ES-I3 (cell line): ENCODE data around the gene MARCHF3.
"Not testable (repeated sequence)": the region's sequence is repeated elsewhere in the genome, so short reads cannot be mapped to it uniquely, and the experiment has no call there.

Experiments used
- H3K36me3 ChIP-seq: 2 replicates; pipeline ENCODE4 v1.6.1; 2013; ENCODE audit warnings: mild to moderate bottlenecking, low read length, control low read depth, moderate library complexity; ENCODE audit not compliant: insufficient read depth
- H3K4me1 ChIP-seq: 2 replicates; pipeline ENCODE4 v1.6.1; 2013; ENCODE audit warnings: mild to moderate bottlenecking, control low read depth, low read length; ENCODE audit not compliant: insufficient read depth
- H3K9ac ChIP-seq: 2 replicates; pipeline ENCODE4 v1.6.1; 2013; ENCODE audit warnings: low read depth, mild to moderate bottlenecking, low read length, moderate library complexity
- H3K9me3 ChIP-seq: 2 replicates; pipeline ENCODE4 v1.6.1; 2013; ENCODE audit warnings: mild to moderate bottlenecking, low read length, moderate library complexity; ENCODE audit not compliant: control insufficient read depth, insufficient read depth

The MARCHF3 gene

DNA sequence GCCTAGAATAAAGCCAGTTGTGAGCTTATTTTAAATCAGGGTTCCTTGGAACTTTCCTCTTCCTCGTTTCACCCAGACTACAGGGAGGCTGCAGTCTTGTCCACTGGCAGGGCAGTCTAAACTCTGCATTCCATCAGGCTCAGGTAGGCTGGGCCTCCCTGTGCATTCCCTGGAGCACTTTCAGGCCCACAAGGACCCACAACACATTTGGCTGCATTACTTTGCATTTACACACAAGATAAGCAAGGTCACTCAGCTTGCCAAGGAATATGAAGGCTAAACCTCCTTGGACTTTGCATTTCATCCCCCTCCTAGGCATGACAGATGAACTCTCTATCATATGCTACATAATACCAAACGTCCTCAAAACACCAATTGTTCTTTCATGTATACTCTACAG lies 104.2 kb downstream of the MARCHF3 start:
- Histone ChIP-seq H3K36me3 (no peaks in the 10 kb centered on the region; the same call in 1 of the 2 replicates), H3K9ac (no peak overlapping the region), H3K4me1 (peaks cover 10% of the 10 kb centered on the region), H3K9me3 (no peaks in the 10 kb centered on the region)

DNA sequence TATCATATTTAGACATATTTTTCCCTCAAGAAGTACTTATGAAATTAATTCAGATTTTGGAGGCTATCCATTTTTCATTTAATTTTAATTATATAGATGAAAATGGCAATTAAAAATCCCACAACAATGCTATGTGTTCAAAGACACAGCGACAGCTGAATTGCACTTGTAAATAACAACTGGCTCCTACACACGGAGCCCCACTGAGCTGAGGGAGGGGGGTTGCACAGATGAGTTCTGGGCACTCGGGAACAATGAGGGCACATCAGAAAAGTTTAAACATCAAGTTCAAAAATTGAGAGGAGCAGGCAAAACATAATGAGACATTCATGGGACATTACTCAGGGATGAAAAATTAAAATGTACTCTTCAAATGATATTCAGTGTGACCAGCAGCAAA lies 104.9 kb downstream of the MARCHF3 start:
- Histone ChIP-seq H3K4me1 (peaks cover 10% of the 10 kb centered on the region), H3K9me3 (no peaks in the 10 kb centered on the region), H3K9ac (no peak overlapping the region), H3K36me3 (no peaks in the 10 kb centered on the region; the same call in 1 of the 2 replicates)

DNA sequence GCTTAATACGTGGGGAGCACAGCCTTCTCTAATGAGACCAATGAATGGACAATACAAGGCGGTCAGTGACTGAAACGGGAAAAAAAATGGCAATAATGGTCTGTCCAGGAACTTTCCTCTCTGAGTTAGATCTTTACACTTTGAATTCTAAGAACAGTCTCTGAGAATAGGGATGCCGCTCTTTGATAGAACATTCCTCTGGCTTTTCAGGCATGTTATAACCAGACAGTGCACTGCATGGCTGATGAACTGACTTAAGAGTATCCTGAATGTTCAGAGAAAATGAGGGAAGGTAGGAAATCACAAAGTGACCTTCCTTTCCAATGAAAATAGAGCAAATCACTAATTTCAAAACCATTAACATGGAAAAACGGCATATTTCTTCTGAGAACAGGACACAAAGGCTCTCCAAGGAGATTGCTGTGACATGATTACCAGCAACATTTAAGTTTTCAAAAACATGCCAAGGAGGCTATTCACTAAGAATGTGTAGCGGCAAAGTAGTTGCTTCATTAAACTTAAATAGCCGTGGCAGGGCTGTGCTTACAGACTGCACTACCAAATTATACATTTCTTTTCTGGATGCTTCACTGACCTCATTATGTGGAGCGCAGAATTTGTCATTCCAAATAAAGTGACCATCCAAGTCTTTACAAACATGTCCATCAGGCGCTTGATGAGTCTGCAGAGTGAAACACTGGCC lies 105.9 kb downstream of the MARCHF3 start:
- Histone ChIP-seq H3K36me3 (no peaks in the 10 kb centered on the region; the same call in 1 of the 2 replicates), H3K9me3 (no peaks in the 10 kb centered on the region), H3K4me1 (peaks cover 10% of the 10 kb centered on the region), H3K9ac (no peak overlapping the region)

DNA sequence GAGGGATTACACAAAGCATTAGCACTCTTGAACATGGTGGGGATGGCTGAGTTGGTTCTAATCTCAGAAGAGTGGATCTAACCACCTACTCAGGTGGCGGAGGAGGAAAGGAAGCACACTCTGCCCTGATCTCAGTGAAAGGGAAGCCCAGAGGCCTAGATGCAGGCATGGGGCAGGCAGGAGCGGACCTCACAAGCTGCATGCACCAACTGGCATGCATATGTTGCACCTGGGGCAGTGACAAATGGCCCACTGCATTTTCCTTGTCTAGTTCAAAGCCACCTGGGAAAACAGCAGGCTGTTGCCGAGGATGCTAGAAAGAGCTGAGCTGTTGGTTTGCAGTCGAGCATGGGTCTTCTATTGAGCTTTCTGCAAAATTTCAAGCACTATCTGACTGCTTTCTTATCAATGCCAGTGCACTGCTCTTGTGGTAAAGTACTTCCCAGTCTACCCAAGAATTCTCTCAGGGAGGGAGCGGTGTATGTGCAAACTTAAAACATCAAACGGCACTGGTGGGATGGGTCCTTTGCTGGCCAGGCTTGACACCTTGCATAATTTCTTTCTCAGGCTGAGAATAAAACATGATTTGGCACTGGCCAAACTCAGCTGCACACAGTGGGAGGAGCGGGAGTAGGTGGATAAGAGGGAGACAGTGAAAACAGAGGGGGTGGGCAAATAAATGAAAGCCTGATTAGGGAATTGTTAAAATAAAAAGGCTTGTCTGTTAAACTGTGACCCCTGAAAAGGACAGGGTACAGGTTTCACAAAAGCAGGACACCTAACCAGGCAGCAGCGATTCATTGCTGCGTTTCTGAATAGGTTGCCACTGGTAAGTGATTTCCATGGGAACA lies 108.9 kb downstream of the MARCHF3 start:
- H3K36me3 ChIP-seq = no peaks in the 10 kb centered on the region; the same call in 1 of the 2 replicates
- no peak overlapping the region for H3K9ac ChIP-seq

DNA sequence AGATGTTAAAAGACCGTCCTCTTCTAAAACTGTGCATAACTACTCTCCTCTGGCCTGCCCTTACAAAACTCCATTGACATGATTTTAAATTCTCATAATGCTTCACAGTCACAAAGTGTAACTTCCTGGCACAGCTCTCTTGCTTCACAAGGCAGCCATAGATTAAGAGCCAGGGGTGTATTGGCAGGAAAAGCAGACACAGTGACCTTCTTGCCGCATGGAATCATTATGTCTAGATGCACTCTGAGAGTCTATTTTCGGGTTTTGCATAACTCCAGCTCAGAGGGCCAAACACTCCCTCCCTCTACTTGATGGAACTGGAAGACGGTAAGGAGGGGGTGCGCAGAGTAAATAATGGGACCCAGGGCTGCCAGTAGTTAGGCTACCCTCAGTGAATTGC lies 110.1 kb downstream of the MARCHF3 start:
- Histone ChIP-seq H3K9ac (no peak overlapping the region), H3K9me3 (no peaks in the 10 kb centered on the region), H3K4me1 (peaks cover 10% of the 10 kb centered on the region), H3K36me3 (peaks cover 1% of the 10 kb centered on the region; the same call in 1 of the 2 replicates)

More for the DNA sequence above, 108.9 kb downstream of the MARCHF3 start:
- H3K9me3 ChIP-seq = no peaks in the 10 kb centered on the region
- H3K4me1 ChIP-seq = peaks cover 10% of the 10 kb centered on the region

DNA sequence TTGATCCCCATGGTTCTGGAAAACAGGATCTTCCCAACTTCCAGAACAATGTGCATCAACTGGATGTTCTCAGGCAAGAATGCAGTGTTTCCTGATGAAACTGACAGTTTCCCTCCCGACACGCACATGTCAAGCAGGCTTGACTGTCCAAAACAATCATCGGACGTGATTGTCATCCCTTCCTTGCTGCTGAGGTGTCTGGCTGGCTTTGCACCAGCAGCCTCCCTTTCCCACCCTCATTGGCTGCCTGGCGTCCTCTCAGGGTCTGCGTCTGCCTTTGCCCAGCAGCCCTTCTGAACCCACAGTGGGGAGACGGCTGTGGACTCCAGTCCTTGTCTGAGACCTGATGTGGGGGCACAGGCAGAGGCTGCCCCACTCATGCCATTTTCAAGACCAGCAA lies 110.8 kb downstream of the MARCHF3 start:
- Histone ChIP-seq H3K9me3 (no peaks in the 10 kb centered on the region), H3K4me1 (peaks cover 10% of the 10 kb centered on the region), H3K36me3 (peaks cover 3% of the 10 kb centered on the region; the same call in 1 of the 2 replicates), H3K9ac (no peak overlapping the region)

DNA sequence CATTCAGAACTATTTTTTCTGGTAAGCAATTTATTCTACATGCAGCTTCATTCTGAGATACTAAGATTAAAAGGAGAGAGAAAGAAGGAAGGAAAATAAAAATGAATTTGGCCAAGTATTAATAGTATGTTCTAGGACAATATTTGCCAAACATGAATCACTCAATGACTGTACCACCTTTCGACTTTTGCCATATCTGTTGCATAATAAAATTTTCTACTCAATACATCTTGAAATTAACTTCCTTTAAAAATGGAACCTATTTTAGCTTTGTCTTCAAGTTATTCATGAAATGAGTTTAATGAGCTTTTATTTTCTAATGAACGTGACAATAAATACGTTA lies 111.8 kb downstream of the MARCHF3 start:
- H3K9me3 ChIP-seq = no peaks in the 10 kb centered on the region
- H3K36me3 ChIP-seq = 0 out of 2 replicates have a peak, but pooled peaks cover 3% of the 10 kb centered on the region
- H3K9ac ChIP-seq = no peak overlapping the region
- H3K4me1 ChIP-seq = peaks cover 10% of the 10 kb centered on the region

DNA sequence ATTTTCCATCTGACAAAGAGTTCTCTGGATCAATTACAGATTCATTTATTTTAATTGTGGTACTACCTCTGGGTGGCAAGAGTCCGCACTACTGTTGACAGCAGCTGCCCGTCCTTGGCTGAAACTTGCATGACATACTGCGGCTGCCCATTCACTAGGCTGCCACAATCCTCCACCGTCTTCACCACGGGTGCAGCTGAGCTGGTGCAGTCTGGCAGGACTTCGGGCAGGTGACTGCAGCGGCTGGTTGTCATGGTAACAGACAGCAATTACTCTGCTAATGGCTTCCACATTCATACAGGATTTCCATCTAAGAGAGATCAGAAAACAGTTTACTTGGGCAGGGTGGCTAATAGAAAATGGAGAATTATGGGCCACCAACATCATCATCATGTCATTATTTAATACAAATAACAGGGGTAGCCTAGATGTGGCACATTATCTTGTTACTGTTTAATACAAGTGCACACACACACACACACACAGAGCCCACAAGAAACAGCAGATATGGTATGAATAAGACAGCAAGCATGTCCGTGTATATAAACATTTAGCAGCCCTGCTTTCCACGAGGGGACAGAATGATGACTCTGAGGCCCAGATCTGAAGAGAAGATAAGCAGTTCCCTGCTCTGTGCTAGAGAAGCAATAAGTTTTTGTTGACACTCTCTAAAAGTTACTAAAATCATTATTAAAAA lies 112.3 kb downstream of the MARCHF3 start:
- peaks cover 10% of the 10 kb centered on the region for H3K4me1 ChIP-seq
- H3K9me3 ChIP-seq = no peaks in the 10 kb centered on the region
- H3K36me3 ChIP-seq = 0 out of 2 replicates have a peak, but pooled peaks cover 3% of the 10 kb centered on the region
- no peak overlapping the region for H3K9ac ChIP-seq

DNA sequence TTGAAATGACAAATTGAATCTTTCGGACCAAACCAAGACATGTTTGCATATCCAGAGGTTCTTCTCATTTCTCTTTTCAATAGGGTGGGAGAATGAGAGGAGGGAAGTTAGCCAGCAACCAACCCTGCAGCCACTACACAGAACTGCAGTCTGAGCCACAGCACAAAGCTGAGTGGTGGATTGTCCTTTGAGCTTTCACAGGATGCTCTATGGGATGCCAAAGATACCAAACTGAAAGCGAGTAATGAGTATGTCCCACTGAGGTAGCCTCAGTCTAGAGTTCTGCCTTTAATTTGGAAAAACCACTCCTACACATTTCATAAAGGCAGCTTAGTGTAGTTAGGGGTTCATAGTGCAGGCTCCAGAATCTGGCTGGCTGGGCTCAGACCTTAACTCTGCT lies 114.9 kb downstream of the MARCHF3 start:
- no peak overlapping the region for H3K9ac ChIP-seq
- H3K9me3 ChIP-seq = 0 out of 2 replicates have a peak, but pooled peaks cover under 1% of the 10 kb centered on the region
- H3K4me1 ChIP-seq = no peaks in the 10 kb centered on the region
- H3K36me3 ChIP-seq = peaks cover 7% of the 10 kb centered on the region; the same call in 1 of the 2 replicates

DNA sequence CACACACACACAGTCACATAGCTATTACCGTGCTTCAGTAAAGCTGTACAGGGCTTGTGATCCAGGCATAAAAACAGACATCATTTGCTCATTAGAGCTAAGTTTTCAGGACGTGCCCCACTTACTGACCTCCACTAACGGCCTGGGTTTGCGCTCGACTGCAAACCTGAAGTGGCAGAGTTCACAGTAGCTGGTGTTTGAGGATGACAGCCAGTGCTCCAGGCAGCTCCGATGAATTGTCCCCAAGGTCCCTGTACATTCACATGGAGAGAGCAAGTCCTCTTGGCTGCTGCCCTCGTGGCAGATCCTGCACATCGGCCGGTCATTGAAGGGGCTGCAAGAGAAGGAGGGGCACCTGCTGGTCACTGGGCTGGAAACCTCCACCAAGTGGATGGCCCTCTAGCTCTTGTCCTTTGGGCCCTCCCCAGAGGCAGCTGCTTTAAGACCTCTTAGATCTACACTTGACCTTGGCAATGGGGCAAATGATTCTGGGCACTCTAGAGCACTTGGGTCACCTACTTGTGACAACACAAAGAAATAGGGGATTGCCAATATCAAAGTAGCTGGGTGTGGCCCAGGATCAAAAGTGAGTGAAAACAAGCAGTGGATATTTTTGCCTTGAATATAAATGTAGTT lies 115.4 kb downstream of the MARCHF3 start:
- H3K9me3 ChIP-seq = peaks cover 6% of the 10 kb centered on the region
- no peaks in the 10 kb centered on the region for H3K4me1 ChIP-seq
- no peak overlapping the region for H3K9ac ChIP-seq
- H3K36me3 ChIP-seq = peaks cover 11% of the 10 kb centered on the region

DNA sequence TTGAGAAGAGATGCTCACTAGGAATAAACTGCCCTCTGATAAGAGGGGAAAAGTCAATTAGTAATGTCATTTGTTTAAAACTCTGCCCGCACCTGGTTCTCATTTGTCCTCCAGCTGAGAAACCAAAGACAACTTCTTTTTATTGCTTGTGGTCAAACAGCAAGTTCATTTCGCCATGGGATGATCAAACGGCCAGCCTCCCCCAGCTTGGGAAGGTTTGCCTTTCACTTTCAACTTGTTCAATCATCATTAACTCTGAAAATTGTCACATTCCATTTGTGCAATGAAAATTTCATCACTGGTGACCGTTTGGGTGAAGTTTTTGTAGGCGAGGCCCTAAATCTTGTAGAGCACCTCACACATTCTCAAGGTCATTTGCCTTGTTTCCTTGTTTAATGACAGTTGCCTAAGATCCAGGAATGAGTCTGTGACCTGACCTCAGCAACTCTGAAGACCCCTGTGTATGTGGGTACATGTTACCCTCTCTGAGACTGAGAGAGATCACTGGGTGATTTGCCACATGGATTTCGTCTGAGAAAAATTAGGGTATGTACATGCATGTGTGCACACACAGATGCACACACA lies 117.7 kb downstream of the MARCHF3 start:
- no peak overlapping the region for H3K9ac ChIP-seq
- peaks cover 12% of the 10 kb centered on the region for H3K36me3 ChIP-seq
- H3K9me3 ChIP-seq = peaks cover 11% of the 10 kb centered on the region
- H3K4me1 ChIP-seq = no peaks in the 10 kb centered on the region

DNA sequence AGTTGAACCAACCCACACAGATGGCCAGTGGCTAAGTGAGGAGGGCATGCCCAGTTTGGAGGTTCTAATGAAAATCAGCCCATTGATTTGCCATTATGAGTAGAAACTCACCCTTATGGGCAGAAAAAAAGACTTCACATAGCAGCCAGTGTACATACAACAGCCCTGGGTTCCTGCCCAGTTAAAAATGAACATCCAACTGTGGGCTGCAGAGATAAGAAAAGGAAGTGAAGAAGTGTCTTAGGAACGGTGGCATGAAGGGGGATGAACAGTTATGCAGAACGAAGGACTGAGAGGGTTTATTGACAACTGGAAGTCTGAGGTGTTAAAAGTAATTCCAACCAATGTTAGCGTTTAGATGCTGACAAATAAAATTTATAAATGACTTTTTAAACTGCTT lies 118.4 kb downstream of the MARCHF3 start:
- no peak overlapping the region for H3K9ac ChIP-seq
- H3K4me1 ChIP-seq = no peaks in the 10 kb centered on the region
- peaks cover 11% of the 10 kb centered on the region for H3K9me3 ChIP-seq
- H3K36me3 ChIP-seq = peaks cover 12% of the 10 kb centered on the region

DNA sequence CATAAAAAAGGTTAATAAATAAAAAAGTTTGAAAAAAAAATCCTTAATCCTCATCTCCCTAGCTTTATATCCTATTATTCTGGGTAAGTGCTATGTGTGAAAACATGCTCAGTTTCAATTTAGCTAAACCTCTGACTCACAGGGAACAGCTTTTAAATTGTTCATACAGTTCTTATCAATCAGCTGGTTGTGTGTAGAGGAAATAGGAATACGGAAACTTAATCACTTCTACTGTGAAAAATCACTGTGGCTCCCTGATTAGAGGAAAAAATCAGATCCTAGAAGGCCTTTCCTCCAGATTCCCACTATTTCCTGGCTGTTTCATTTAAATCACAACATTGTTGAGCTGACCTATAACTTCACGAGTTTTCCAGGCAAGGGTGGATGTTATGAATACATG lies 120.5 kb downstream of the MARCHF3 start:
- Histone ChIP-seq H3K9ac (no peak overlapping the region), H3K9me3 (peaks cover 11% of the 10 kb centered on the region), H3K36me3 (peaks cover 10% of the 10 kb centered on the region), H3K4me1 (no peaks in the 10 kb centered on the region)

DNA sequence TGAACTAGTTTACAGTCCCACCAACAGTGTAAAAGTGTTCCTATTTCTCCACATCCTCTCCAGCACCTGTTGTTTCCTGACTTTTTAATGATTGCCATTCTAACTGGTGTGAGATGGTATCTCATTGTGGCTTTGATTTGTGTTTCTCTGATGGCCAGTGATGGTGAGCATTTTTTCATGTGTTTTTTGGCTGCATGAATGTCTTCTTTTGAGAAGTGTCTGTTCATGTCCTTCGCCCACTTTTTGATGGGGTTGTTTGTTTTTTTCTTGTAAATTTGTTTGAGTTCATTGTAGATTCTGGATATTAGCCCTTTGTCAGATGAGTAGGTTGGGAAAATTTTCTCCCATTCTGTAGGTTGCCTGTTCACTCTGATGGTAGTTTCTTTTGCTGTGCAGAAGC lies 126.0 kb downstream of the MARCHF3 start:
- not testable (repeated sequence) for H3K4me1 ChIP-seq, H3K9ac ChIP-seq, H3K36me3 ChIP-seq, H3K9me3 ChIP-seq
